Lung (tissue), 12 donors: ENCODE measurements around the gene SENP7. TPM values are rescaled to one million over a fixed set of nuclear protein-coding genes. Genes with fewer than 3 reads are reported as not detected.

Experiments used
- ATAC-seq: fragments of 200-7000 bp; cut with Tn5 transposase; one replicate; pipeline ENCODE4 v1.9.1; 2020; ENCODE audit warnings: moderate number of reproducible peaks; ENCODE audit not compliant: insufficient read depth, low FRiP score
- DNase-seq, 3 donors: peaks; one replicate each; pipeline ENCODE4 v3.0.0-alpha.2; 2013 to 2017
- H3K27ac ChIP-seq, 2 donors: one replicate each; pipeline ENCODE4 v1.5.1; 2013; ENCODE audit warnings: mild to moderate bottlenecking in 2 of 2, moderate library complexity in 2 of 2, control low read depth in 1 of 2, inconsistent platforms in 1 of 2, low read depth in 1 of 2, low read length in 1 of 2
- H3K27me3 ChIP-seq, 3 donors: one replicate each; pipeline ENCODE4 v1.5.1; 2013; ENCODE audit warnings: low read length in 2 of 3; ENCODE audit not compliant: control insufficient read depth in 3 of 3, insufficient read depth in 3 of 3
- H3K36me3 ChIP-seq, 4 donors: one replicate each; pipeline ENCODE4 v1.5.1; 2013; ENCODE audit warnings: low read length in 4 of 4, mild to moderate bottlenecking in 1 of 4, moderate library complexity in 1 of 4; ENCODE audit not compliant: control insufficient read depth in 4 of 4, insufficient read depth in 4 of 4
- H3K4me1 ChIP-seq, 5 donors: one replicate each; pipeline ENCODE4 v1.5.1; 2013; ENCODE audit warnings: low read length in 5 of 5, mild to moderate bottlenecking in 2 of 5, moderate library complexity in 1 of 5; ENCODE audit not compliant: control insufficient read depth in 5 of 5, insufficient read depth in 5 of 5
- H3K4me3 ChIP-seq: one replicate; pipeline ENCODE4 v1.5.1; 2013; ENCODE audit warnings: mild to moderate bottlenecking, control low read depth, moderate library complexity
- H3K9ac ChIP-seq, 2 donors: one replicate each; pipeline ENCODE4 v1.5.1; 2013; ENCODE audit warnings: low read length in 2 of 2, control low read depth in 1 of 2; ENCODE audit not compliant: insufficient read depth in 1 of 2
- H3K9me3 ChIP-seq, 4 donors: one replicate each; pipeline ENCODE4 v1.5.1; 2013; ENCODE audit warnings: low read length in 3 of 4, mild to moderate bottlenecking in 1 of 4, moderate library complexity in 1 of 4; ENCODE audit not compliant: control insufficient read depth in 4 of 4, insufficient read depth in 3 of 4
- CTCF ChIP-seq: IDR thresholded peaks from 2 replicates; pipeline ENCODE4 v1.5.1; 2012; ENCODE audit warnings: mild to moderate bottlenecking; ENCODE audit errors: control extremely low read depth, extremely low read depth
- WGBS, 2 donors: extraction: QIAGEN DNeasy Blood & Tissue Kit; methylation state at CpG; one replicate each; pipeline ENCODE4 v1.1.7; 2013; 5-methylcytosine and 5-hydroxymethylcytosine counted together
- polyA plus RNA-seq, 2 donors: library from polyadenylated mRNA; stranded (reverse); fragments of 200-250 nt; gene quantifications; one replicate each; pipeline ENCODE4 v1.2.1, GENCODE V29; 2013
- total RNA-seq, 2 donors: library from RNA; depleted of rRNA in 1 of 2; stranded (reverse); fragments of >200 nt in 1 of 2; gene quantifications; one replicate each; pipeline ENCODE4 v1.2.1, GENCODE V29; 2014 to 2021
- donor health status: control.
- donor health status: control.
- donor health status: Bipolar disorder and iron deficiency.
- donor health status: healthy.
- donor health status: DM: yes; HTN: yes; CAD: no.

SENP7 gene
- total and polyA plus RNA-seq, 4 donors = 6.0 to 73.9 (median 11.8) TPM

- 96 to 100% methylated on average over 2 of the region's 2 CpGs for WGBS, 2 donors
- no peak for ATAC-seq
These were observed 192.5 kb downstream of the SENP7 start, which contains the start of gene IMPG2 for GRCh38 chr3:101320475-101320874. IMPG2 (minus strand) TSS chr3:101320575; CDS start chr3:101320372, 203 bp downstream.

DNA sequence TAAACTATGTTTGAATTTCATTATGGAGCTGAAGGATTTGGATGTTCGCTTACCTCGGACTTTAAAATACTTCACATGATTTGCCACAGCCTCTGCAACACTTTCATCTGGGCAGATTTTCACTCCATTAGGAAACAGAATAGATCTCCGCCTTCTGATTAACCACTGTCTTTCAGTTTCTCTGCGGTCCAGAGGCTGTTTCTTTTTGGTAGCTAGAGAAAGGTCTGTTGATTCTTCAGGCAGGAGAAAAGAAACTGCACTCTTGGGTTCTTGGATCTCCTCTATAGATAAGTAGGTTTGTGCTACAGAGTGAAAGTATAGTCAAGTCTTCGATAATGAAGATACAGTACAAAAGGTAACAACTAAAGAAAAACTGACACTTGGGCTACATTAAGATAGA is 193.5 kb downstream of the SENP7 start:
- DNase-seq = peak in 1 of 3 donors; percentile 5
- Histone ChIP-seq H3K4me3 (no peak overlapping the region), H3K36me3 (peaks cover 0 to 4% (median under 1%) of the 10 kb centered on the region in 4 donors), H3K4me1 (no peaks in the 10 kb centered on the region), H3K27ac (no peak overlapping the region), H3K9me3 (no peaks in the 10 kb centered on the region), H3K9ac (no peak overlapping the region), H3K27me3 (no peaks in the 10 kb centered on the region)
- no peak for ATAC-seq
- no peak for TF ChIP-seq CTCF
- WGBS, 2 donors = 77 to 81% methylated on average over 5 of the region's 5 CpGs

More at GRCh38 chr3:101320475-101320874, 192.5 kb downstream of the SENP7 start, which contains the start of gene IMPG2:
- TF ChIP-seq CTCF = no peak
- Histone ChIP-seq H3K9me3 (no peaks in the 10 kb centered on the region), H3K9ac (no peak within 1 kb of the TSS), H3K27ac (no peak within 1 kb of the TSS), H3K4me3 (no peak within 1 kb of the TSS), H3K4me1 (no peaks in the 10 kb centered on the region), H3K36me3 (peaks cover 0 to 4% (median under 1%) of the 10 kb centered on the region in 4 donors), H3K27me3 (no peaks in the 10 kb centered on the region)
- DNase-seq = no peak

- no peak for ATAC-seq
- H3K9ac ChIP-seq = no peak overlapping the region
- H3K4me1 ChIP-seq = peaks cover 0 to 4% (median 3%) of the 10 kb centered on the region in 5 donors
- no peak for DNase-seq
- no peak for TF ChIP-seq CTCF
- no peak overlapping the region for H3K27ac ChIP-seq
- WGBS, 2 donors = 96 to 98% methylated on average over 2 of the region's 2 CpGs
- no peaks in the 10 kb centered on the region for H3K36me3 ChIP-seq
- no peak overlapping the region for H3K4me3 ChIP-seq
- no peaks in the 10 kb centered on the region for H3K27me3 ChIP-seq
- H3K9me3 ChIP-seq = peaks cover 0 to 11% (median 4%) of the 10 kb centered on the region in 4 donors
These were observed 200.5 kb downstream of the SENP7 start for GRCh38 chr3:101312545-101312944.

GRCh38 chr3:101311676-101312075 is 201.3 kb downstream of the SENP7 start:
- 92 to 94% methylated on average over 2 of the region's 2 CpGs for WGBS, 2 donors
- TF ChIP-seq CTCF = no peak
- Histone ChIP-seq H3K9ac (no peak overlapping the region), H3K27me3 (no peaks in the 10 kb centered on the region), H3K4me1 (peaks cover 0 to 4% (median 3%) of the 10 kb centered on the region in 5 donors), H3K36me3 (no peaks in the 10 kb centered on the region), H3K9me3 (peaks cover 0 to 13% (median 4%) of the 10 kb centered on the region in 4 donors), H3K27ac (no peak overlapping the region), H3K4me3 (no peak overlapping the region)
- DNase-seq = no peak
- no peak for ATAC-seq
